RCC 7860 (cell line): ENCODE measurements around the gene GPC2.

ENCODE experiments used
- DNase-seq: peaks from one replicate; pipeline ENCODE4 v3.0.0-alpha.2; 2015; ENCODE audit warnings: low spot score
- FAIRE-seq: peaks from 2 replicates; lab custom pipeline; 2012; peaks lifted over from hg19 to GRCh38; lab: Jason Lieb, UNC

Gene GPC2

DNA sequence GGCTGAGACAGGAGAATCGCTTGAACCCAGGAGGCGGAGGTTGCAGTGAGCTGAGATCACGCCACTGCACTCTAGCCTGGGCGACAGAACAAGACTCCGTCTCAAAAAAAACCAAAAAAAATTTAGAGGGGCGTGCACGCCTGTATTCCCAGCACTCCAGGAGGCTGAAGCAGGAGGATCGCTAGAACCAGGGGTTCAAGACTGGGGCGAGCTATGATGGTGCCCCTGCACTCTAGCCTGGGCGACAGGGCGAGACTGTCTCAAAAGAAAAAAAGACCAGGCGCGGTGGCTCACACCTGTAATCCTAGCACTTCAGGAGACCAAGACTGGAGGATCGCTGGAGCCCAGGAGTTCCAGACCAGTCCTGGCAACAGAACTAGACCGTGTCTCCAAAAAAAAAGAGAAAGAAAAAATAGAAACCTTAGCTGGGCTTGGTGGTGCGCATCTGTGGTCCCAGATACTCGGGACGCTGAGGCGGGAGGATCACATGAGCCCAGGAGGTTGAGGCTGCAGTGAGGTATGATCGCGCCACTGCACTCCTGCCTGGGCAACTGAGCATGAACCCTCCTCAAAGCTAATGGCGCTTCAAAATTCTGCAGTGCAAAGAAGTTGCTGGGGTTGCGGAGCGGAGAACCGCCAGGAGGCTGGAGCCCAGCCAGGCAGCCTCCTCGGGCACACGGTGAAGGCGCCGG is 50.8 kb downstream of the GPC2 start:
- FAIRE-seq (no peak), DNase-seq (no peak)

GRCh38 chr7:100124301-100125230 is 52.6 kb downstream of the GPC2 start:
- FAIRE-seq (no peak), DNase-seq (no peak)

- FAIRE-seq = no peak
- no peak for DNase-seq
Measured at GRCh38 chr7:100122568-100122967, 54.6 kb downstream of the GPC2 start.

DNA sequence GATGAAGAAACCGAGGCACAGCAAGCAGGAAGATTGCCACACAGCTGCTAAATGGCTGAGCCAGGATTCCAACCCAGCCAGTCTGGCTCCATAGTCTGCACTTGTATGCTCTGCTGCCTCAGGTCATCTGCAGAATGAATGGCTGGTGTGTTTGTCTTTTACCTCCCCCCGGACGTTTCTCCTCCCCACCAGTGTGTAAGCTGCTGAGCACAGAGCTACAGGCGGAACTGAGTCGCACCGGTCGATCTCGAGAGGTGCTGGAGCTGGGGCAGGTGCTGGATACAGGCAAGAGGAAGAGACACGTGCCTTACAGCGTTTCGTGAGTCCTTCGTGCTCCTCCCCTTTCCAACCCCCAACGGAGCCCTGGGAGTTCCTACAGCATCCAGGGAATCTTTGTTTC is 55.1 kb downstream of the GPC2 start:
- FAIRE-seq = no peak
- DNase-seq = no peak

- no peak for DNase-seq
- FAIRE-seq = no peak
Measured at GRCh38 chr7:100120733-100121036, 56.5 kb downstream of the GPC2 start.

- DNase-seq (peak; percentile 16), FAIRE-seq (no peak)
Measured at GRCh38 chr7:100119970-100120732, 57.0 kb downstream of the GPC2 start.
